Esophagus muscularis mucosa (tissue), 4 donors: ENCODE measurements around the gene P2RX2. TPM values are rescaled to one million over a fixed set of nuclear protein-coding genes. Genes with fewer than 3 reads are reported as not detected.

Experiments used
- DNase-seq: peaks from one replicate; pipeline ENCODE4 v3.0.0-alpha.2; 2017; ENCODE audit errors: extremely low spot score
- H3K27ac ChIP-seq, 4 donors: fragments of 200-600 bp; sonication (generic); replicated peaks in 1 of 4; 1 replicate in 3 of 4; 2 replicates in 1 of 4; pipeline ENCODE4 v1.5.1; 2016 to 2019; ENCODE audit warnings: mild to moderate bottlenecking in 1 of 4
- H3K27me3 ChIP-seq, 4 donors: fragments of 200-600 bp; sonication (generic); one replicate each; pipeline versions ENCODE4 v1.5.1 to v1.6.0; 2016 to 2019
- H3K36me3 ChIP-seq, 4 donors: fragments of 200-600 bp; sonication (generic); one replicate each; pipeline ENCODE4 v1.5.1; 2016 to 2019
- H3K4me1 ChIP-seq, 4 donors: fragments of 200-600 bp; sonication (generic); one replicate each; pipeline ENCODE4 v1.5.1; 2016 to 2019
- H3K4me3 ChIP-seq, 4 donors: fragments of 200-600 bp; sonication (generic); 1 replicate in 2 of 4; 2 replicates in 2 of 4; pipeline ENCODE4 v1.5.1; 2016 to 2019; ENCODE audit warnings: mild to moderate bottlenecking in 4 of 4, moderate library complexity in 1 of 4
- H3K9me3 ChIP-seq, 4 donors: fragments of 200-600 bp; sonication (generic); 1 replicate in 3 of 4; 2 replicates in 1 of 4; pipeline ENCODE4 v1.5.1; 2016 to 2019
- CTCF ChIP-seq, 3 experiments: fragments of 200-600 bp in 2 of 3; fragments of 450-650 bp in 1 of 3; sonication (generic) in 2 of 3; IDR thresholded peaks; one replicate each; pipeline ENCODE4 v1.5.1; 2017 to 2019; ENCODE audit warnings: antibody characterized with exemption in 3 of 3, mild to moderate bottlenecking in 2 of 3, moderate library complexity in 1 of 3
- EP300 ChIP-seq: sonication (generic); formaldehyde crosslinking; IDR thresholded peaks from one replicate; pipeline ENCODE4 v1.6.1; 2017; ENCODE audit warnings: antibody characterized with exemption
- POLR2A ChIP-seq: fragments of 450-650 bp; IDR thresholded peaks from one replicate; pipeline ENCODE4 v1.6.1; 2017; ENCODE audit warnings: antibody characterized with exemption, moderate library complexity, mild to moderate bottlenecking, low read depth
- POLR2AphosphoS5 ChIP-seq, 2 donors: sonication (generic); formaldehyde crosslinking; IDR thresholded peaks; one replicate each; pipeline ENCODE4 v1.6.1; 2017; ENCODE audit warnings: antibody characterized with exemption in 2 of 2
- WGBS: methylation state at CpG from one replicate; pipeline ENCODE4 v1.1.5; 2018; 5-methylcytosine and 5-hydroxymethylcytosine counted together
- intact Hi-C: fragments of 100-400 bp; cut with DNase I; formaldehyde crosslinking; loops from one replicate; pipeline ENCODE4 v1.15.1; 2023
- total RNA-seq, 4 donors: library from RNA; depleted of rRNA; stranded (reverse); fragments of >200 nt; gene quantifications; one replicate each; pipeline versions ENCODE4 v1.1.0 to v1.2.1, GENCODE V29; 2016

Gene P2RX2
- total RNA-seq, 4 donors from 2014 or later, result 1.7 to 4.1 (median 3.7) TPM

- TF ChIP-seq POLR2AphosphoS5 (IDR thresholded peaks at IDR 0.05) (no peak), CTCF (IDR thresholded peaks at IDR 0.05) (no peak), EP300 (no peak), POLR2A (no peak)
- Histone ChIP-seq H3K4me3 (no peak overlapping the region), H3K4me1 (peaks cover 9 to 38% (median 29%) of the 10 kb centered on the region in 4 donors), H3K36me3 (peaks cover 7 to 27% (median 27%) of the 10 kb centered on the region in 4 donors), H3K27ac (peak overlapping the region; percentile 36 to 67 (median 51)), H3K27me3 (peaks cover 0 to 30% (median 16%) of the 10 kb centered on the region in 4 donors), H3K9me3 (no peaks in the 10 kb centered on the region)
- DNase-seq, result no peak
- WGBS, result 77% methylated on average over 20 of the region's 25 CpGs
- intact Hi-C loops, result no loop called here
Measured at GRCh38 chr12:132623072-132623869, 4.7 kb downstream of the P2RX2 start.

GRCh38 chr12:132624186-132624855 is 5.7 kb downstream of the P2RX2 start:
- Histone ChIP-seq H3K36me3 (peaks cover 10 to 35% (median 32%) of the 10 kb centered on the region in 4 donors), H3K4me3 (no peak overlapping the region), H3K9me3 (no peaks in the 10 kb centered on the region), H3K27me3 (peaks cover 0 to 20% (median 11%) of the 10 kb centered on the region in 4 donors), H3K27ac (no peak overlapping the region), H3K4me1 (peaks cover 8 to 27% (median 23%) of the 10 kb centered on the region in 4 donors)
- intact Hi-C loops, result no loop called here
- TF ChIP-seq POLR2AphosphoS5 (IDR thresholded peaks at IDR 0.05), result no peak
- TF ChIP-seq EP300, result no peak
- TF ChIP-seq CTCF (IDR thresholded peaks at IDR 0.05), result no peak
- no peak for TF ChIP-seq POLR2A
- no peak for DNase-seq
- 95% methylated on average over 18 of the region's 22 CpGs for WGBS

GRCh38 chr12:132624910-132625630 is 6.5 kb downstream of the P2RX2 start:
- TF ChIP-seq POLR2A, result no peak
- no peak for TF ChIP-seq POLR2AphosphoS5 (IDR thresholded peaks at IDR 0.05)
- no peak for TF ChIP-seq EP300
- TF ChIP-seq CTCF (IDR thresholded peaks at IDR 0.05), result no peak
- intact Hi-C loops, result no loop called here
- Histone ChIP-seq H3K4me1 (peaks cover 8 to 20% (median 18%) of the 10 kb centered on the region in 4 donors), H3K4me3 (no peak overlapping the region), H3K27ac (no peak overlapping the region), H3K9me3 (no peaks in the 10 kb centered on the region), H3K36me3 (peaks cover 14 to 42% (median 38%) of the 10 kb centered on the region in 4 donors), H3K27me3 (peaks cover 0 to 12% (median 4%) of the 10 kb centered on the region in 4 donors)
- no peak for DNase-seq
- 93% methylated on average over 29 of the region's 32 CpGs for WGBS

- no peak overlapping the region for H3K4me3 ChIP-seq
- no peaks in the 10 kb centered on the region for H3K9me3 ChIP-seq
- H3K27me3 ChIP-seq, result peaks cover 0 to 4% (median 0%) of the 10 kb centered on the region in 4 donors
- H3K27ac ChIP-seq, result no peak overlapping the region
- peaks cover 14 to 50% (median 46%) of the 10 kb centered on the region in 4 donors for H3K36me3 ChIP-seq
- DNase-seq, result no peak
- TF ChIP-seq POLR2A (no peak), POLR2AphosphoS5 (IDR thresholded peaks at IDR 0.05) (no peak), CTCF (IDR thresholded peaks at IDR 0.05) (no peak), EP300 (no peak)
- H3K4me1 ChIP-seq, result peaks cover 8 to 20% (median 17%) of the 10 kb centered on the region in 4 donors
- intact Hi-C loops, result no loop called here
- WGBS, result 80% methylated on average over 16 of the region's 24 CpGs
Measured at GRCh38 chr12:132625731-132626430, 7.3 kb downstream of the P2RX2 start.
